HG02970 (cell line): ENCODE data around the gene IDUA.
A peak's percentile ranks its signal among the peaks of the same experiment; 100 is the strongest.
"Not testable (repeated sequence)": the region's sequence is repeated elsewhere in the genome, so short reads cannot be mapped to it uniquely, and the experiment has no call there.

Experiments used
- ATAC-seq: cut with Tn5 transposase; IDR thresholded peaks from one replicate; pipeline ENCODE4 v1.9.1; 2021; ENCODE audit warnings: mild to moderate bottlenecking, moderate library complexity, moderate number of reproducible peaks; ENCODE audit not compliant: unreplicated experiment, low FRiP score

IDUA gene

DNA sequence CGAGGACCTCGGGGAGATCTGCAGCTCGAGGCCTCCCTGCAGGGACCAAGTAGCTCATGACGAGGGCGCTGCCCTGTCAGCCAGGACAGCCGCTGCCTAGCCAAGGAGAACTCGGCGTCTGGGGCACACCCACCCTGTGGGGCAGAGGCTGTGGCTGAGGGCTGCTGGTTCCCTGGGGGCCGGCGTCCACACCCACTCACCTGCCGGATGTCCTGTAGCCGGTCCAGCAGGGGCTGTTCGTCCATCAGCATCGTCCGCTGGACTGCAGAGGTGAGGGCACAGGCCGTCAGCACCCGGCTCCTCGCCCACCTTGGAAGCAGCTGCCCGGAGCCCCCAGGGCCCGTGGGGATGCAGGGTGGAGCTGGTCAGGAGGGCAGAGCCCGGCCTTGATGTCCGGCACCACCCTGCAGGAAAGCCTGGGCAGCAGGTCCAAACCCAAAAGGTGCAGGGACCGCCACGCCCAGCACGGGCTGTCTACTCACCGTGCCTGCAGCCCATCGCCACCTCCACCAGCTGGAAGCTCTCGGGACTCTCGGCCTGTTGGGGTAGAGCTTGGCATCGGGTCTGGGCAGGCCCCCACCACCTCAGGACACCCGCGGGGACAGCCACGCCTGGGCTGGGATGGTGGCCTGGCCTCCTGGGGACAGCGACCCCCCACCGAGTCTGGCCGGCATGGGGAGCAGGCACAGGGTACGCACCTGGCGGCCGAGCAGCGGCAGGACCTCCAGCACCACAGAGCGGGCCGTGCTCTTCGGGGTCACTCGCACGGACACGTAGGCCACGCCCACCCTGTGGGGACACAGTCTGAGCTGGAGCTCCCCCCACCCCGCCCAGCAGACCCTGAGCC, 20.4 kb upstream of the IDUA start:
- no peak for ATAC-seq

DNA sequence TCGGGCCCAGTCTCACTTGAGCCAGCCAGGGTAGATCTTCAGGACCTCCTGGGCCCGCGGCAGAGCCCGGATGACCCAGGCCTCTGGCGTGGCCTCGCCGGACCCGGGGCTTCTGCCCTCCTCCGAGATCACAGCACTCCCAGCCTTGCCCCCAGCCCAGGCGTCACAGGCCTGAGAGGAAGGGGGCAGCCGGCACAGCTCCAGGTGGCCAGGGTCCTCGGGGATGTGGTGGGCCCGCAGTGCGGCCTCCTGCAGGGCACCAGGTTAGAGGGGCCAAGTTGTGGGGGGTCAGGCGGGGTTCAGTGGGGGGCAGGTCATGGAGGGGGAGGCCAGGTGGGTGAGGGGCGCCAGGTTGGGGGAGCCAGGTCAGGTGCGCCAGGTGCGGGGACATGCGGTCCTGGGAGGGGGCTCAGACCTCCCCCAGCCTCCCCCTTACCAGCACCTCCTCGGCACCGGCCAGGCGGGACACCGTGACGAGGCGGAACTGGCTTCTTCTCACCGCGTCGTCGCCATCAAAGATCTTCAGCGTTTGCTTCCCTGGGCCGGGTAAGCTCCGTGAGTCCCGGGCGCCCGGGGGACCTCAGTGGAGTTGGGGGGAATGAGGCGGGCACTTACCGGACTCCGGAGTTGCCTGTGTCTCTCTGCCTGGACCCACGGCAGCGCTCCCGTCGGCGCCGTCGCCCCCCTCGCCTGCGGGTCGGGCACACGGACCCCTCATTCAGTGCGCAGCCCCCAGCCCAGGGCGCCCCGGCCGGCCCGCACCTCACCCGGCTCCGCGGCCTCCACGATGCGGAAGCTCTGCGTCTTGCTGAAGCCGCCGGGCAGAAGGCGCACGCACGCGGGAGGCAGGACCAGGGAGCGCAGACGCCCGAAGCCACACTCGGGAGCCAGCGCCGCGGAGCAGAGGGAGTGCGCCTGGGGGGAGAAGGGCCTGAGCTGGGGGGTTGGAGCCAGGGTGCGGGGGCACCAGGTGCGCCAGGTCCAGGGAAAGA, 19.4 kb upstream of the IDUA start:
- no peak for ATAC-seq

DNA sequence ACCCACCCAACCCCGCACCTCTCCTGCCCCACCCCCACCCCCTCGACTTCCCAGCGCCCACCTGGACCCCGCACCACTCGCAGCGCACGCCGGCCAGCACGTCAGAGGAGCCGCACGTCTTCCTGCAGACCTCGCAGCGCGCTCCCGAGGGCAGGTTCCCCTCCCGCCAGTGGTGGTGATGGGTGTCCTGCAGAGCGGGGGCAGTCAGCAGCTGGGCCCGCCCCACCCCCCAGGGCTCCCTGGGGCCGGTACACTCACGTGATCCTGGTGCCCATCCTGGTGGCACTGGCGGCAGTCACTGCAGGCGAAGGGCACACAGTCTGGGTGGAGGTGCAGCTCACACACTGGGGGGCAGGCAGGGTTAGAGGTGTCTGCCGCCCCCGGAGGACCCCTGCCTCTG, 18.6 kb upstream of the IDUA start:
- no peak for ATAC-seq

DNA sequence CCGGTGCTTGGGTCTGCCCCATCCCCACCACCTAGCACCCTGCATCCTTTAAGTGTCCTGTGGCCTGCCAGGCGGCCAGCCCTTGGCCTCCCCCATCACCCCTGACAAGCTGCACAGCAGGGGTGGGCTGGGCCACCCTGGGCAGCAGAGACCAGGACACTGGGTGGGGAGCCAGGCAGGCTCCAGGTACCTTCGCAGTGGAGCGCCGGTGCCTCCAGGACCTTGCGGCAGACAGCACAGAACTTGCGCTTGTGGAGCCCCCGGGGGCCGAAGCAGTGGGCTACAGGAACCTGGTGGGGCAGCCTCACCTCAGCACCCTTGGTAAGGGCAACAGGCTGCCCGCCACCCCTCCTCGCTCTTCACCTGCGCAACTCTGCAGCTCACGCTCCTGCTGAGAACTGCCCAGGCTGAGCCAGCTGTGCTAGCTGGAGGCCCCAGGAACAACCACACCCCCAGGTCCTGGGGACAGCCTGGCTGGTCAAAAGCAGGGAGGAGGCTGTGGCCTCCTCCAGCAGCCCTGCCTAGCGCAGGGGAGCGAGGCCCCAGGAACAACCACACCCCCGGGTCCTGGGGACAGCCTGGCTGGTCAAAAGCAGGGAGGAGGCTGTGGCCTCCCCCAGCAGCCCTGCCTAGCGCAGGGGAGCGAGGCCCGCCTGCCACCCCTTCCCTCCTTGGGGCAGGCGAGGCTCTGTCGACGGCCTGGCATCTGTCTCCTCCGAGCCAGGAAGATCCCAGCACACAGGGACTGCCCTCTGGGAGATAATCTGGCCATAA, 18.0 kb upstream of the IDUA start:
- ATAC-seq: no peak

DNA sequence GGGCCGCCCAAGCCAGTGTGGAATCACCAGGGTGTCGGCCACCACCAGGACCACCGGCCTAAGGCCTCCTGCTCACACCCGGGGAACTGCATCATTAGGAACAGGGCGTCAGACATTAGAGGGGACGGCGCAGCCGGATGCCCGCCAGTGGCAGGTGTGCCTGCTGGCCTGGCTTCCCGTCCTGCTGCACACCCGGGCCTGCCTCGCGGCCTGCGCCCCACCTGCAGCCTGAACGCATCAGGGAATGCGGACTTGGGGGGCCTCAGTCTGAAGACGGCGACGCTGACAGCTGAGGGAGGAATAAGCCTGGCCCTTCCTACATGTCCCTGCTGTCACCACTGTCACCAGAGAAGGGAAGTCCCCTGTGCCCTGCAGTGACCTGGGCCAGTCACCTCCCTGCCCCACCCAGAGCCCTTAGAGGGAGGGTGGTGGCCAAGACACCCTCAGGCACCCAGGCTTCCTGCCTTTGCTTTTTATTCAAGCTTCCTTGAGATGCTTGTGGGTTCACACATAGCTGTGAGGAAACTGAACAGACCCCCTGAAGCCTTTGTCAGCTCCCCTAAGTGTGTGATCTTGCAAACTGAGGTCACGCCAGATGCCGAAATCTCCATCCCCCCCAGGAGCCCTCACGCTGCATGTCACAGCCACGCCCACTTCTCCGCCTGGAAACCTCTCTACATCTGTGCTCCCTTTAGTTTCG, 16.6 kb upstream of the IDUA start:
- ATAC-seq: no peak

DNA sequence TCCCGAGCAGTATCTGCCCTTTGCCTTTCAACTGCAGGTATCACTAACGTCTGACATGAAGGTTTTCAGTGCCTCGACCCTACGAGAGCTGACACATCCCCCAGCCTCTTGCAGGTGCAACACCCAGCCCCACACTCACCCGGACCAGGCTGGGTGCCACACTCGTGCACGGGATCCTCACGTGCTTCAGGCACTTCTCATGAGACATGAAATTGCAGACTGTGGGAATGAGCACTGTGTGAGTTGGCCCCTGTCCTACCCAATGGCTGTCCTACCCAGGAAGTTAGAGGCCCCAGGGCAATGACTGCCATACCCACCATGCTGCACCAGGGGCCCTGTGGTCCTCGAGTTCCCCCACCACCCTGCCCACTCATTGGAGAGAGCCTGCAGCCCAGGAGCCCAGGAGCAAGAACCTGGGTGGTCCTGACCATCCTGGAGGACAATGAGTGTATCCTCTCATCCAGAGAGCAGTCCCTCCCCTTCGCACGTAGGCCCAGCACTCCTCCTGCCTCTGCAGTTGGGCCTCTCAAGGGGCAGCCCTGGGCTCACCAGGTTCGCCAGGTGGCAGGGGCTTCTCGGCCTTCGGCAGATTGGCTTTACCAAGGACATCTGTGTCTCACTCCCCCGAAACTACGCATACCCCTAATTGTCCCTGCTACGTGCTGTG, 15.9 kb upstream of the IDUA start:
- ATAC-seq: no peak

DNA sequence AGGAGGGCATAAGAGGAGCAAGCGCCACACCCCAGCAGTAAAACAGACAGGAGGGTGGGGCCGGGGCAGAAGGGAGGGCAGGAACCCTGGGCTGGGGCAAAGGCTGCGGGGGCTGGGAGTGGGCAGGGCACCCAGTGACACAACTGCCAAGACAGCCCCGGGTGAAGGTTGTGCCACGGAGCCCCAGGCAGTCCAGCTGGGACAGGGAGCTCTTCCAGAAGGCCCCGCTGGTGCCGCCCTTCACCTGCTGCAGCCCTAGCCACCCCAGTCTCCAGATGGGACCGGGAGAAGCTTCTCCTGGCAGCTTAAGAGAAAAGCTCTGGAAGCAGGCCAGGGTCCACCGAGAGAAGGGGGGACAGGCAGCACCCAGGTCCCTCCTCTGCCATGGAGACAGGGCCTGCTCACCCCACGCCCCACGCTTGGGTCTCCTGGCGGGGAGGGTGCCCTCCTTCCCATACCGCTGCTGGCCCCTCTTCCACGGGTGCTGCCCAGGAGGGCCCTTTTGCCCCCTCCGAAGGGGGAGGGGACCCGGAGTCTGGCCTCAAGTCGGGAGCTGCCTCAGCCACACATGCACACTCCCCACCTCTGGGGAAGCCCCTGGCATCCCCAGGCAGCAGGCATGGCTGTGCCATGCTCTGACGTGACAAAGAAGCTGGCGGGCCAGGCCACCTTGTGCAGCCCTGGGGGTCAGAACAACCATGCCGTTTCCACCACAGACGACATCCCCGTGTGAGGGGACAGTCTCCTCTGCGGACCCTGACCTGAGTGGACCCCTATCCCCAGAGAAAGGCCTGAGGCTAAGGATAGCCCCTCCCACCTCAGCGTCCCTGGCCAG, 15.0 kb upstream of the IDUA start:
- ATAC-seq: no peak

DNA sequence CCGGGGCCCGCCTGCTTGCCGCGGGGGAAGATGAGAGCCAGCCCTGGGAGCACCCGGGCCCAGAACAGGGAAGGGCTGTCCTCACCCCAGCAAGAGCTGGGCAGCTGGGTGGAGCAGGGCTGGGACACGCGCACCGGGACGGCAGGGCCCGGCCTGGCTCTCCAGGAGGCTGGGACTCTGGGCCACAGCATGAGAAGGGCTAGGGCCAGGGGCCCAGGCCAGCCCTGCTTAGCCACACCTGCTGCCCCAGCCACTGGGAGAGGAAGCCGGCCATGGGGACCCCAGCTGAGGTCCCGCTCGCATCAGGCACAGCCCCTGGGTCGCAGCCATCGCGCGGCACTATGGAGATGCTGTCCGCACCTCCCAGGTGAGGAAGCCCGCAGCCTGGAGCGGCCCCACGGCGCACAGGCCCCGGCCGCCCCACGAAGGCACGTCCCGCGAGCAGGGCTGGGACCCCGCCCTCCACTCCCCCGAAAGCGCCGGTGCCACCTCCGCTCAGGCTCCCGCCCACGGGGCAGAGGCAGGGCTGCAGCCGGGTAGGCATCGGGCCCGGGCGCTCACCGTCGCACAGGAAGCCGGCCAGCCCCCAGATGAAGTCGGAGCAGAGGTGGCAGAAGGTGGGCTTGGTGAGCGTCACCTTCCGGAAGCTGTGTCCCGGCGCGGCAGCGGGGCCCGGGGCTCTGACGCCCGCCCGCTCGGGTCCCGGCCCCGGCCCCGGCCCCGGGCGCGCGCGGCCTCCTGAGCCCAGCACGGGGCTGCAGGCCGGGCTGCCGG, 14.0 kb upstream of the IDUA start:
- ATAC-seq: peak; percentile 38

DNA sequence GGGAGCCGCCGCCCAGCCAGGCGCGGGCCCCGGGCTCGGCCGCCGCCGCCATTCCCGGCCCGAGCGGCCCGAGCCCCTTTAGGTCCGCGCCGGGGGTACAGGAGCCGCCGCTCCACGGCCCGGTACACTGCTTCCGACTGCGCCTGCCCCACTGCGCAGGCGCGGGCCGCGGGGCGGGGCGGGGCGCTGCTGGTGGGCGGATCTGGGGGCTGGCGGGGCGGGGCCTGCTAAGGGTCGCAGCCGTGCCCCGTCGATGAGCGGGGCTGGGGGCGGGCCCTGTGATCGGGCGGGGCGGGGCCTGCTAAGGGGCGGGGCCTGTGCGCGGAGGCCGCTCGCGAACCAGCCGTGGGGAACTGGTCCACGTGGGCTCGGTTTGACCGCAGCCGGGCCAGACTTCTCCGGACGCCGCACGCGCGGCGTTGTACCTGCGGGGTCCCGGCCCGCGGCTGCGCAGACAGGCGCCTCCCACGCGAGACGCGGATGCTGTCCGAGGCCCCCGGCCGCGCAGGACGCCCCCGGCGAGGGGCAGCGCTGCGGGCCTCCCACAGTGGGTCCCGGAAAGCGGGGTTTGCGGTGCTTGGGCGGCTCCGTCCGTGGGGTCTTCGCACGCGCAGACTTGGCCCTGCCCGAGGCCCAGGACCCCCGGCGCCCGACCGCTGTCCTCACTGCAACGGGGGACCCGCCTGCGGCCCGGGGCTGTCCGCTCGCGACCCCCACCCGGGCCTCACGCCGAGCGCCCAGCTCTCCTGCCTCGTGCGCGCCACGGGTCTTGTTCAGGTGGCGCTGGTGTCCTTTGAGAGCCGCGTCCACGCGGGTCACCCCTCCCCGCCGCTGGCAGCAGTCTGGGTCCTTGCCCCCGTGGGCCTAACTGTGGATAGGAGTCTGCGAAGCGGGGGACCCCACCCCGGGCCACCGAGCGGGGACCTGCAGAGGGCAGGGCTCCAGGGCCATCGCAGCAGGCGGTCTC, 13.1 kb upstream of the IDUA start, which contains the start of gene DGKQ:
TSS of gene DGKQ (minus strand) at position 139 of the 967 bp plus-strand sequence. CDS start at position 52, 87 bp downstream.
- peak; percentile 74 for ATAC-seq

DNA sequence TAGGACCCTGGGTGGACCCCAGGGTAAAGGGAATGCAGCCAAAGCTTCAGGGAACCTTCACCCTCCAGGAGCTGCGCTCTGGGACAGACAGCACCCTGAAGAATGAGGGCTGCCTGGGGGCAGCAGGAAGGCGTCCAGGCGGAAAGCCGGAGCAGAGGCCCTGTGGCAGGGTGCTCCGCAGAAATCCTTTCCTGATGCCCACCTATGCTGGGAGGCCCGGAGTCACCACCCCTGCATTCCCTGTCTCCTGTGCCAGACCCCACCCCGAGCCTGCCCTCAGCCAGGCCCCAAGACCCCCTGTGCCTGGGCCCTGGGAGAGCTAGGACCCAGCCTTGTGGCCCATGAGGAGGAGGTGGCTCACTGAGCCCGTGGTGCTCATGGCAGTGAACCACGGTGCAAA, 12.2 kb upstream of the IDUA start:
- ATAC-seq: no peak

DNA sequence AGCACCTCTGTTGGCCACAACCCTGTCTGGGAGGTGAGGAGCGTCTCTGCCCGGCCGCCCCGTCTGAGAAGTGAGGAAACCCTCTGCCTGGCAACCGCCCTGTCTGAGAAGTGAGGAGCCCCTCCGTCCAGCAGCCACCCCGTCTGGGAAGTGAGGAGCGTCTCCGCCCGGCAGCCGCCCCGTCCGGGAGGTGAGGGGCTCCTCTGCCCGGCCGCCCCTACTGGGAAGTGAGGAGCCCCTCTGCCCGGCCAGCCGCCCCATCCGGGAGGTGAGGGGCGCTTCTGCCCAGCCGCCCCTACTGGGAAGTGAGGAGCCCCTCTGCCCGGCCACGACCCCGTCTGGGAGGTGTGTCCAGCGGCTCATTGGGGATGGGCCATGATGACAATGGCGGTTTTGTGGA, 10.8 kb upstream of the IDUA start:
- ATAC-seq: not testable (repeated sequence)

DNA sequence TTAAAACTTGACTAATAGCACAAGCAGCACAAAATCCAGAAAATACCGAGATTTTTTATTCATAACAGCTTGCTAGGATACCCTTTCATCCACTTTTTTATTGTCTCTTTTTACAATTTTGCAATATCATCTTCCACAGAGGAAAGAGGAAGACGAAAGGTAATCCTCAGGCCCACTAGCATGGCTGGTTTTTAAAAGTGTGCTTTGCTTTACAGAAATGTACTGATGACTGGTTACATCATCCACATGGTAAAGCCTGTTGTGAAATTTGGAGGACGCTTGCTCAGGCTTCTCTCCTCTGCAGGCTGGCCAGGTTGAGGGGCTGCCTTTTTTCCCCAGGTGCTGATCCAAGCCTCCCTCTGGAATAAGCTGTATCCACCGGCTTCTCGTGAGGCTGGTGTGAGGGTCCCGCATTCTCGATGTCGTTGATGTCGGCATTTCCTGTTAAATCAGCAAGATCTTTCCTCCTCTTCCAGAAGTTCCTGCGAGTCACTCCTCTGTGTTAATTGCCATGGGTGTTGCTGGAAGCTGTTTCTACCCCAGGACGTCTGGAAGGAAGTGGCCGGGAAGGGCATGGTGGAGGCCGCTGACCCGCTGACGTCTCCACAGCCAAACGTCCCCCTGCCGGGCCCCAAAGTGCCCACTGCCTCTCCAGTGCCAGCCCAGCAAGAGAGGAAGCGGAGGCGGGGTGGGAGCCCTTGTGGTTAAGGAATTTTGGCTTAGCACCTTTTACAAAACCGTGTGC, 7.7 kb upstream of the IDUA start:
- no peak for ATAC-seq

DNA sequence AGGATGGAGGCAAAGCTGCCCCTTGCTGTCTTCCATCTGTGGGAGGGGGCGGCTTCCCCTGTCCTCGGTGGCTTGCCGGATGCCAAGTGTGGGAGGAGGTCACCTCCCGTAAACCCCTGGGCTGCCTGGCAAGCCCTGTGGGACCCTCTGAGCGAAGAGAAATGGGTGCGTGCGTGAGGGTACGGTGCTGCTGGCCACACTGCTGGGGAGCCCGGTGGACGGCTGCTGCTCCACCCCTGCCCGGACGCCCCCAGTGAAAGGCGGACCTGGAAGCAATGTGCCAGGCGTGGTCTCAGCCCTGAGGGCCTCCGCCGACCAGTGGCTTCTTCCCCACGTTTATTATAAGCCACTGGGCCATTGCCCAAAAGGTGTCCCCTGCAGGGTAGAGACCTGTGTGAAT, 4.6 kb upstream of the IDUA start:
- no peak for ATAC-seq

DNA sequence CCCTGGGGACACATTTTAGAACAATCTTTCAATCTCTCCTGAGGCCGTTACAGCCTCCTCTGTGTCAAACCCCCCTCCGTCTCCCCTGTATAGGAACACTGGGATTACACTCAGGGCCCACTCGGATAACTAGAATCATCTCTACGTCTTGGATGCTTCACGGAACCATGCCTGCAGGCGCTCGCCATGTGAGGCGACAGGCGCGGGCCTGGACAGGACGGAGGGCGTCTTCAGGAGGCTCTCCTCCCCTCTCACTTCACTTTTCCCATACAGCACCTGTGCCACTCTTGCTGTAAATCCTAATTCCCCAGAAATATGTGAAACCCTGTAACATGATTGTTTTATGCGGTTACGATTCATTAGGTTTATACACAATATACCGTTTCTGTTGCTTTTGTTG, 4.0 kb upstream of the IDUA start:
- no peak for ATAC-seq

DNA sequence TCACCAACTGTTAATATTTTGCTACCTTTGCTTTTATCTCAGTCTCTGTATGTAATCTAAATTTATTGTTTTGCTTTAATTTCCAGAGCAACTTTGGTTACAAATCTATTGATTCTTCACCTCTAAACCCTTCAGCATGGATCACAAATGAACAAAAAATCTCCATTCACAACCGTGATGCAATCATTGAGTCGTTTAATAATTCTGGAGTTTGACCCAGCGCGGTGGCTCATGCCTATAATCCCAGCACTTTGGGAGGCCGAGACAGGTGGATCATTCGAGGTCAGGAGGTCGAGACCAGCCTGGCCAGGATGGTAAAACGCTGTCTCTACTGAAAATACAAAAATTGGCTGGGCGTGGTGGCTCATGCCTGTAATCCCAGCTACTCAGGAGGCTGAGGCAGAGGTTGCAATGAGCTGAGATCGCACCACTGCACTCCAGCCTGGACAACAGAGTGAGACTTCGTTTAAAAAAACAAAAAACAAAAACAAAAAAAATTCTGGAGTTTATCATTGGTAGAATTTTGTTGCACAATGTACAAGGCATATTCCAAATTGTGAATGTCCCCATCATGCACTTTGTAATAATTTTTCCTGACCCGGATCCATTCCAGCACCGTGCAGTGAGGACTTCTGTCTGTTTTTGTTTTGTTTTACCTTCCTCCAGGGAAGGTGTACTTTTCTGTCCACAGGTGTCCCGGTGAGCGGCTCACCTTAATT, 2.3 kb upstream of the IDUA start:
- no peak for ATAC-seq
